Neural progenitor cell (in vitro differentiated cells): ENCODE data around the gene ZSWIM4. TPM values are rescaled to one million over a fixed set of nuclear protein-coding genes. Genes with fewer than 3 reads are reported as not detected.

ENCODE experiments used
- DNase-seq: peaks from one replicate; pipeline ENCODE4 v3.0.0-alpha.2; 2016; ENCODE audit warnings: low spot score
- H2AFZ ChIP-seq: fragments of 200-600 bp; sonication (generic); replicated peaks from 2 replicates; pipeline ENCODE4 v1.6.1; 2016; ENCODE audit warnings: antibody characterized with exemption
- H3F3A ChIP-seq: fragments of 200-600 bp; sonication (generic); 2 replicates; pipeline ENCODE4 v1.6.1; 2016; ENCODE audit warnings: antibody characterized with exemption, low read depth
- H3K27ac ChIP-seq: fragments of 200-600 bp; sonication (generic); 2 replicates; pipeline ENCODE4 v1.5.1; 2016; ENCODE audit warnings: mild to moderate bottlenecking
- H3K27me3 ChIP-seq: fragments of 200-600 bp; sonication (generic); 2 replicates; pipeline ENCODE4 v1.6.1; 2016; ENCODE audit warnings: mild to moderate bottlenecking, moderate library complexity
- H3K36me3 ChIP-seq: fragments of 200-600 bp; sonication (generic); 2 replicates; pipeline ENCODE4 v1.5.1; 2016
- H3K4me1 ChIP-seq: fragments of 200-600 bp; sonication (generic); 2 replicates; pipeline ENCODE4 v1.6.1; 2016; ENCODE audit warnings: mixed run types
- H3K4me2 ChIP-seq: fragments of 200-600 bp; sonication (generic); 2 replicates; pipeline ENCODE4 v1.6.1; 2016
- H3K4me3 ChIP-seq: fragments of 200-600 bp; sonication (generic); 2 replicates; pipeline ENCODE4 v1.5.1; 2016
- H3K79me2 ChIP-seq: fragments of 200-600 bp; sonication (generic); 2 replicates; pipeline ENCODE4 v1.6.1; 2016; ENCODE audit warnings: low read depth
- H3K9ac ChIP-seq: fragments of 200-600 bp; sonication (generic); 2 replicates; pipeline ENCODE4 v1.6.1; 2016
- H3K9me3 ChIP-seq: fragments of 200-600 bp; sonication (generic); 2 replicates; pipeline ENCODE4 v1.5.1; 2016; ENCODE audit warnings: low read depth
- H4K20me1 ChIP-seq: fragments of 200-600 bp; sonication (generic); 2 replicates; pipeline ENCODE4 v1.6.1; 2016; ENCODE audit warnings: low read depth
- H3K27ac Mint-ChIP-seq: 3 replicates; pipeline ENCODE4 v1.8.0; 2021; ENCODE audit warnings: mixed read lengths
- H3K27me3 Mint-ChIP-seq: 2 replicates; pipeline ENCODE4 v1.8.0; 2022; ENCODE audit warnings: low read depth, mild to moderate bottlenecking, inconsistent platforms, moderate library complexity, mixed read lengths; ENCODE audit not compliant: insufficient read depth
- H3K36me3 Mint-ChIP-seq: 3 replicates; pipeline ENCODE4 v1.8.0; 2021; ENCODE audit warnings: mixed read lengths
- H3K4me1 Mint-ChIP-seq: 3 replicates; pipeline ENCODE4 v1.8.0; 2021; ENCODE audit warnings: mixed read lengths
- H3K4me3 Mint-ChIP-seq: 3 replicates; pipeline ENCODE4 v1.8.0; 2021; ENCODE audit warnings: mild to moderate bottlenecking, moderate library complexity, mixed read lengths
- H3K9me3 Mint-ChIP-seq: 3 replicates; pipeline ENCODE4 v1.8.0; 2020; ENCODE audit warnings: mixed read lengths
- CTCF ChIP-seq: fragments of 200-600 bp; sonication (generic); IDR thresholded peaks from 2 replicates; pipeline ENCODE4 v1.5.1; 2017; ENCODE audit warnings: antibody characterized with exemption, mild to moderate bottlenecking
- EZH2 ChIP-seq: fragments of 200-600 bp; sonication (generic); IDR thresholded peaks from 2 replicates; pipeline ENCODE4 v1.6.1; 2017; ENCODE audit warnings: antibody characterized with exemption, mild to moderate bottlenecking, moderate library complexity
- EZH2phosphoT487 ChIP-seq: fragments of 200-600 bp; sonication (generic); IDR thresholded peaks from 2 replicates; pipeline ENCODE4 v1.6.1; 2017; ENCODE audit warnings: antibody characterized with exemption
- total RNA-seq: library from RNA; depleted of rRNA; stranded (reverse); fragments of >200 nt; gene quantifications from 2 replicates; pipeline ENCODE4 v1.2.3, GENCODE V29; 2015; ENCODE audit warnings: low replicate concordance

The ZSWIM4 gene
- total RNA-seq, 1 donor from 2014 or later: 6.7 TPM

GRCh38 chr19:13833330-13834243 lies 38.3 kb downstream of the ZSWIM4 start:
- Histone ChIP-seq H3K27ac (no peak overlapping the region), H2AFZ (peak overlapping the region; percentile 26), H3K4me1 (no peaks in the 10 kb centered on the region), H3K9ac (no peak overlapping the region), H3K27me3 (no peaks in the 10 kb centered on the region), H3F3A (peaks cover 13% of the 10 kb centered on the region), H3K9me3 (no peaks in the 10 kb centered on the region), H3K4me3 (peak overlapping the region; percentile 57), H3K36me3 (no peaks in the 10 kb centered on the region), H3K79me2 (no peaks in the 10 kb centered on the region), H4K20me1 (no peaks in the 10 kb centered on the region), H3K4me2 (peak overlapping the region; percentile 87)
- H3K27me3 Mint-ChIP-seq: peaks cover 3% of the 10 kb centered on the region
- DNase-seq: peak; percentile 95
- peaks cover 10% of the 10 kb centered on the region for H3K4me1 Mint-ChIP-seq
- H3K4me3 Mint-ChIP-seq: peak overlapping the region; percentile 80
- no peaks in the 10 kb centered on the region for H3K9me3 Mint-ChIP-seq
- TF ChIP-seq CTCF (peak; percentile 56), EZH2phosphoT487 (no peak)
- no peak overlapping the region for H3K27ac Mint-ChIP-seq
- H3K36me3 Mint-ChIP-seq: peaks cover 10% of the 10 kb centered on the region

GRCh38 chr19:13834244-13835069 lies 39.2 kb downstream of the ZSWIM4 start:
- H3K27me3 Mint-ChIP-seq: peaks cover 2% of the 10 kb centered on the region

More at GRCh38 chr19:13834244-13835069, 39.2 kb downstream of the ZSWIM4 start:
- Mint-ChIP-seq H3K36me3 (peaks cover 8% of the 10 kb centered on the region), H3K4me1 (peaks cover 10% of the 10 kb centered on the region), H3K4me3 (peak overlapping the region; percentile 76), H3K9me3 (no peaks in the 10 kb centered on the region), H3K27ac (no peak overlapping the region)
- no peaks in the 10 kb centered on the region for H3K27me3 ChIP-seq
- no peak overlapping the region for H3K4me3 ChIP-seq
- no peaks in the 10 kb centered on the region for H3K4me1 ChIP-seq
- H2AFZ ChIP-seq: no peak overlapping the region
- peak overlapping the region; percentile 87 for H3K4me2 ChIP-seq
- no peaks in the 10 kb centered on the region for H3K79me2 ChIP-seq
- DNase-seq: no peak
- H3K9ac ChIP-seq: no peak overlapping the region
- peaks cover 13% of the 10 kb centered on the region for H3F3A ChIP-seq
- H4K20me1 ChIP-seq: no peaks in the 10 kb centered on the region
- no peaks in the 10 kb centered on the region for H3K9me3 ChIP-seq
- no peaks in the 10 kb centered on the region for H3K36me3 ChIP-seq
- TF ChIP-seq EZH2: no peak
- no peak for TF ChIP-seq EZH2phosphoT487
- TF ChIP-seq CTCF: no peak
- no peak overlapping the region for H3K27ac ChIP-seq
